ENCODE measurements around the gene GPR33. TPM values are rescaled to one million over a fixed set of nuclear protein-coding genes. Genes with fewer than 3 reads are reported as not detected.
"Not testable (repeated sequence)": the region's sequence is repeated elsewhere in the genome, so short reads cannot be mapped to it uniquely, and the experiment has no call there.

The GPR33 gene
- total and polyA plus RNA-seq, 2 experiments from 2014 or later: not detected

- no peak overlapping the region for H3K4me2 ChIP-seq
- H3K27me3 ChIP-seq: no peaks in the 10 kb centered on the region
- TF ChIP-seq EZH2phosphoT487 (IDR thresholded peaks at IDR 0.05; ENCODE audit: low read depth, severe bottlenecking, unreplicated experiment): no peak
- no peak for TF ChIP-seq EZH2 (IDR thresholded peaks at IDR 0.05; ENCODE audit: borderline replicate concordance)
- TF ChIP-seq CTCF (IDR thresholded peaks at IDR 0.05; ENCODE audit: poor library complexity): no peak
- H3K9me3 ChIP-seq (ENCODE audit: low read depth): no peaks in the 10 kb centered on the region
- no peaks in the 10 kb centered on the region for H4K20me1 ChIP-seq (ENCODE audit: insufficient read depth, poor library complexity, severe bottlenecking)
- no peak overlapping the region for H3K27ac ChIP-seq
- no peak overlapping the region for H2AFZ ChIP-seq
- no peak overlapping the region for H3K4me3 ChIP-seq
- no peaks in the 10 kb centered on the region for H3K9me2 ChIP-seq (replicated peaks; ENCODE audit: insufficient read depth)
- DNase-seq (ENCODE audit: low spot score): no peak
- H3K4me1 ChIP-seq (ENCODE audit: insufficient read depth): no peaks in the 10 kb centered on the region
- H3K36me3 ChIP-seq (replicated peaks; ENCODE audit: insufficient read depth, low read depth): no peaks in the 10 kb centered on the region
- H3K79me2 ChIP-seq: no peaks in the 10 kb centered on the region
- WGBS (ENCODE audit: low lambda C conversion rate, missing lambda C conversion rate): 88% methylated on average over 2 of the region's 2 CpGs
Observed at GRCh38 chr14:31439561-31439960, 48.3 kb downstream of the GPR33 start.

- H4K20me1 ChIP-seq (ENCODE audit: insufficient read depth, poor library complexity, severe bottlenecking); H3K9me2 ChIP-seq (replicated peaks; ENCODE audit: insufficient read depth); H3K4me1 ChIP-seq (ENCODE audit: insufficient read depth); H3K27me3 ChIP-seq; DNase-seq (ENCODE audit: low spot score); H2AFZ ChIP-seq; H3K27ac ChIP-seq; H3K9me3 ChIP-seq (ENCODE audit: low read depth); H3K79me2 ChIP-seq; H3K4me2 ChIP-seq; H3K4me3 ChIP-seq; H3K36me3 ChIP-seq (replicated peaks; ENCODE audit: insufficient read depth, low read depth): not testable (repeated sequence)
- WGBS (ENCODE audit: low lambda C conversion rate, missing lambda C conversion rate): 96% methylated on average over 13 of the region's 45 CpGs
Observed at GRCh38 chr14:31437045-31437691, 50.7 kb downstream of the GPR33 start.

GRCh38 chr14:31435276-31435675, 52.6 kb downstream of the GPR33 start:
- DNase-seq (ENCODE audit: low spot score): no peak
- Histone ChIP-seq H3K4me3 (no peak overlapping the region), H3K36me3 (replicated peaks; ENCODE audit: insufficient read depth, low read depth) (no peaks in the 10 kb centered on the region), H3K4me2 (no peak overlapping the region), H2AFZ (no peak overlapping the region), H3K27me3 (no peaks in the 10 kb centered on the region), H3K9me2 (replicated peaks; ENCODE audit: insufficient read depth) (no peaks in the 10 kb centered on the region), H3K79me2 (no peaks in the 10 kb centered on the region), H3K27ac (no peak overlapping the region), H3K9me3 (ENCODE audit: low read depth) (no peaks in the 10 kb centered on the region), H3K4me1 (ENCODE audit: insufficient read depth) (no peaks in the 10 kb centered on the region), H4K20me1 (ENCODE audit: insufficient read depth, poor library complexity, severe bottlenecking) (no peaks in the 10 kb centered on the region)
- TF ChIP-seq CTCF (IDR thresholded peaks at IDR 0.05; ENCODE audit: poor library complexity): no peak
- no peak for TF ChIP-seq EZH2 (IDR thresholded peaks at IDR 0.05; ENCODE audit: borderline replicate concordance)
- TF ChIP-seq EZH2phosphoT487 (IDR thresholded peaks at IDR 0.05; ENCODE audit: low read depth, severe bottlenecking, unreplicated experiment): no peak

Other genes with a start within 250 kb of the GPR33 start
- gene HEATR5A, start 67.5 kb downstream of the GPR33 start, total RNA-seq: 22.2 and 25.3 TPM in 2 replicates
- 14.9 and 17.9 TPM in 2 replicates for gene HEATR5A, start 67.5 kb downstream of the GPR33 start, polyA plus RNA-seq
- 36.6 and 49.2 TPM in 2 replicates for gene DTD2, start 30.5 kb downstream of the GPR33 start, total RNA-seq
- 13.1 and 13.7 TPM in 2 replicates for gene DTD2, start 30.5 kb downstream of the GPR33 start, polyA plus RNA-seq
- gene NUBPL, start 73.4 kb upstream of the GPR33 start, total RNA-seq: 14.4 and 14.8 TPM in 2 replicates
- gene NUBPL, start 73.4 kb upstream of the GPR33 start, polyA plus RNA-seq: 7.4 and 12.5 TPM in 2 replicates